ENCODE data around the gene BHLHA9. TPM values are rescaled to one million over a fixed set of nuclear protein-coding genes. Genes with fewer than 3 reads are reported as not detected.

The BHLHA9 gene
- total RNA-seq, 1 donor from 2014 or later = not detected

DNA sequence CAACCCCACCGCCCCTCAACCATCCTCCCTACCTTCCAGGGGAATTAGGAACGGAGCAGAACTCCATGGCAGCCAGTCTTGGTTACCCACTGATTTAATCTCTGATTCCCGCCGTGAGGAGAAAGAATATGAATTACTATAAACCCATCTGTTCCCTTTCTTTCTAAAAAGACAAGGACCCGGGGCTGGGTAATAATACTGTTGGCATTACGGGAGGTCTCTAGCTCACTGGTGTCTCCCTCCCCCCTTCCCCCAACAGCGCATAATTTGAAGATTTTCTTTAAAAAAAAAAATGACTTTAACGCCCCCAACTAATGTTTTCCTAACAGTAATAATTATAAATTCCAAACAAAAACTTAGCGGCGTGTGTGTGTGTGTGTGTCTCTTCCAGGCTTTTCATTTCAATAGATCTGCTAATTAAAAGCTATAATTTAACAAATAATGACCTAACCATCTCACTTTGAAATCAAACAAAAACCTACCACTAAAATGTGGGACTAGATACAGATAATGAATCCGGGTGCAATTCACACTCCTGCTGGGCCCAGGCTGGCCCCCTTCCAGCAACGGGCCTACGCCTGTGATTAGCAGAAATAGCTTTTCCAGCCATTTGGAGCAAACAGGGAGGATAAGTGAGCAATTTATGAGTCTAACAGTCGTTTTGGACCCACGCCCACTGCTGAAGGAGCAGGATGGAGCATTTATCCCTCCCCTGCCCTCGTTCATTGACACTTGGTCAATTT is 18.2 kb upstream of the BHLHA9 start:
- no peak for DNase-seq (ENCODE audit: low spot score)

DNA sequence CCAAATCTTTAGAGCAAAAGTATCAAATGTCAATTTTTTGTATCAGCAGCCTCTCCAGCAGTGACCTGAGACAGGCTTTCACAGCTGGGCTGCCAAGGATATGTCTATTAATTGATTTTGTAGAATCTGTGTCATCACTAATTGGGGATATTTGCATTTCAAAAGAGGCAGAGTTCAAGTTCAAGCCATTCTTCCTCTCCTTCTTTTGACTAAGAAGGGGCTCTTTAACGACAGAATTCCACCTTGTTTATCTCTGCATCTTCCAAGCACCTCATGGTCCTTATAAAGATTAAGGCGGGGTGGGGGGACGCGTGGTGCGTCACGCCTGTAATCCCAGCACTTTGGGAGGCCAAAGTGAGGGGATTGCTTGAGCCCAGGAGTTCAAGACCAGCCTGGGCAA is 15.2 kb upstream of the BHLHA9 start:
- DNase-seq (ENCODE audit: low spot score) = no peak

DNA sequence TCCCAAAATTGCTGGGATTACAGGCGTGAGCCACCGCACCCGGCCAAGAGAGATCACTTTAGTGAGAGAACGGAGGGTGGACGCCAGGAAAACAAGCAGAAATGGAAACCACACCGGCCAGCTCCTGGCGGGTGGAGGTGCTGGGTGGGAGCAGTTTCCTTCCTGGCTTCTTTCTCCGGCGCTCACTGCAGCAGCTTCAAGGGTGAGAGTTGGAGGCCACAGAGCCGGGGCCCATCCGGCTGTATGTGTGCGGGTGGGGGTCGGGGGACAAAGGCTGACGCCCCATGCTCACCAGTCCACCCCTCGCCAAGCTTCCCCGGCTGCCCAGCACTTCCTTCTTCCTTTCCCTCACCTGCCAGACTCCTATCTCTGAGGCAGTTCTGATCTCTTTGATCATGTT is 13.5 kb upstream of the BHLHA9 start:
- DNase-seq (ENCODE audit: low spot score) = no peak

DNA sequence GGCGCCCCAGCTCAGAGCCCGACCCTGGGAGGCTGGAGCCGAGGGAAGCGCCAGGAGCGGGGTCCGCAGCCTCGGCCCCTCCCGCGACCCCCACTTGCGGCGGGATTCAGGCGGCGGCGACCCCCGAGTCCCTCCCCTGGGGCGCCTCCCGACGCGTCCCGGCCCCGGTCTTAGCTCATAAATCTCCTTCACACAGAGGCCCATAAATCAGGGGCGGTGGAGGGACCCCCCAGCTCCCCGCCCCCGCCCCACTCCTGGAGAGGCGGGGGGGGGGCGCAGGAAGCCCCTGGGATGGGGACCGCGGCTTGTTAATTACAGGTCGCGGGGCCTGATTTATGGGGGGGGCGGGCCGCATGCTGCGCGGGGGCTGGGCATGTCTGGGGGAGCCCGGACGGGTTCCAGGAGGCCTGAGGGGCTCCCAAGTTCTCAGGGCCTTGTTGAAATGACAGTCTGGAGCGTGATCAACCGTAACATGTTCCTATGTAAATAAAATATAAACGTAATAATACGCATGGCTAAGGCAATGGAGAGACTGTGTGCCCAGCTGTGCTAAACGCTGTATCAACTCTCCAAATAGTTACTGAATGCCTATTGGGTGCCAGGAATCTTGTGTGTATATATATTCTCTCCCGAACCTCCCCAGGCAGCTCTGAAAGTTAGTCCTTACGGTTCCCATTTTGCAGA is 10.0 kb upstream of the BHLHA9 start:
- no peak for DNase-seq (ENCODE audit: low spot score)

DNA sequence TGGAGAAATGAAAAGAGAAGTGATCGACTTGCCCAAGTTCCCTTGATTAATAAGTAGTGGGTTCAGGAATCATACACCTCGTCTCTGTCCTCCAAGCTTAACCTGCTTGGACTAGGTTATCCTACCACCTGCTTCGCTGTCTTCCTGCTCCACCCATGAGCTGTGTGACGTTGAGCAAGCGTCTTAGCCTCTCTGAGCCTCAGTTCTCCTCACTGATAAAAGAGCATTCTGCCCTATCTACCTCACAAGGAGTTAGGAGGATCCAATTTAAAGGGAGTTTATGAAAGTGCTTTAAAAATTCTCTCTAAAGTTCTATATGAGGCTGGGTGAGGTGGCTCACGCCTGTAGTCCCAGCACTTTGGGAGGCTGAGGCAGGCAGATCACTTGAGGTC is 9.5 kb upstream of the BHLHA9 start:
- no peak for DNase-seq (ENCODE audit: low spot score)

DNA sequence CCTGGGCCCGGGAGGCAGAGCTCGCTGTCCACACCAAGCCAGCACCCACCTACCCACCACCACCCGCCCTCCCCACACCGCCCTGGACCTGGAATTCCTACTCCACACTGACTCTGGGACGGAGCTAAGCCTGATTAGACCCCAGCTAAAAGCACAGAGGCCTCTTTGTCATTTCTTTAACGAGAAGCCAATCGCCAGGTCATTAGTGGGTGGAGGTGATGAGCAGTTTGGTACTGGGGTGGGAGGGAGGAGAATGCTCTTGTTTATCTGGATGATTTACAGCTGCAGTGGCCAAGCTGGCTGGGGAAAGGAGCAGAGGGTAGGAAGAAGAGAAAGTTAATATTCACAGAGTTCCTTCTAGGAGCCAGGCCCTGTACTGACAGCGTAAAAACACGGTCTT is 6.0 kb upstream of the BHLHA9 start:
- DNase-seq (ENCODE audit: low spot score) = no peak

DNA sequence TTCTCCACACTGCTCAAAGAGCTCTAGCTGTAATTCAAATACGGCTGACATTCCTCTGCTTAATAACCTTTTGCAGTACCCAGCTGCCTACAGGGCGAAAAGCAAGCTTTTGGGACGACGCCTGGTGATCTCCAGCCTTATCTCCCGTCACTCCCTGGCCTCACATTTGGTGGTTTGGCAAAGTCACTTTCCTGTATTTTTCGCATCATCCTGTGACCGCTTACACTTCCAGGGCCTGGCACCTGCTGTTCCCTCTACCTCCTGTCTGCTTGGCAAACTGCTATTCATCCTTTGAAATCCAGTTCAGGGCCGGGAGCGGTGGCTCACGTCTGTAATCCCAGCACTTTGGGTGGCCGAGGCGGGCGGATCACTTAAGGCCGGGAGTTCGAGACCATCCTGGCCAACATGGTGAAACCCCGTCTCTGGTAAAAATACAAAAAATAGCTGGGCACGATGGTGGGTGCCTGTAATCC is 2.7 kb upstream of the BHLHA9 start:
- no peak for DNase-seq (ENCODE audit: low spot score)

DNA sequence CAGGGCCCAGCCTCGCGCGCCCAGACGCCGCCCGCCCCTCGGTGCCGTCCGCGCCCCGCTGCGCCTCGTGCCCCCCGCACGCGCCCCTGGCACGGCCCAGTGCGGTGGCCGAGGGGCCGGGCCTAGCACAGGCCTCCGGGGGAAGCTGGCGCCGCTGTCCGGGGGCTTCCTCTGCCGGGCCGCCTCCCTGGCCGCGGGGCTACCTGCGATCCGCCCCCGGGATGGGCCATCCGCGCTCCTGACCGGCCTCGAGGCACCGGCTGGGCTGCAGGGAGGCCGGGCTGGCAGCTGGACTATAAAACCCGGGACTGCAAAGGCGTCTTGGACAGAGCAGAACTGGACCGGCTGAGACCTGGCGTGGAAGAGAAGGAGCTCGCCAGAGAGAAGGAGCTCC is 783 bp downstream of the BHLHA9 start:
- no peak for DNase-seq (ENCODE audit: low spot score)

DNA sequence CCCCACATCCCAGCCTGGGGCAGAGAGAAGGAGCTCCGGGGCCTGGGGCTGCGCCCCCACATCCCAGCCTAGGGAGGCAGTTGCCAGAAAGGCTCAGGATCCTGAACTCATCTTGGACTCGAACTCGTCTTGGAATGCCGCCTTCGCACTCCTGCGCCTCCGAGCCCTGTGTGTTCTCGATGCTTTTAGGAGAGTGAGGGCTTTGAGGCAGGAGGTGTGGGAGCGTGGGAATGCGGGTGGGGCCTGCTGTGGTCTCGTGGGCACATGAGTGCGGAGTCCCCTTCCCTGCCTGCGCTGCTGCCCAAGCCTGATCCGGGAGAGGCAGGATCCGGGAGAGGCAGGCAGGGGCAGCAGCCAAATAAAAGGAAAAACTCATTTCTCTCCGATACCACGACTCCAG is 1.2 kb downstream of the BHLHA9 start:
- no peak for DNase-seq (ENCODE audit: low spot score)

DNA sequence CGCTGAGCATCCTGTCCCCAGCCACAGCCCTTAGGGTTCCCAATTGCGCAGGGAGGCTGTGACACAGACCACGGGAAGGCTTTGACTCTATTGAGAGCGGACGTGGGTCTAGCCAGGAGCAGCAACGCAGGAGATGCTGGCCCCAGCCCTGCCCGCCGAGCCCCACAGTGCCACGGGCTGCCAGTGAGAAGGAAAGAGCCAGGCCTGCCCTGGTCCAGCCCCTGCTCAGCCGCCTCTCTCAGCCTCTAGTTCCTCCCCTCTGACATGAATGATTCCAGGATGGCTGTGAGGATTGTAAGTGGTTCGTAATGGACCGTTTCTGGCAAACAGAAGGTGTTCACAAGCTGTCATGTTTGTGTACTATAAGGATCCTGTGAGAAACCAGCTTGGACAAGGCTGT is 2.5 kb downstream of the BHLHA9 start:
- DNase-seq (ENCODE audit: low spot score) = no peak

DNA sequence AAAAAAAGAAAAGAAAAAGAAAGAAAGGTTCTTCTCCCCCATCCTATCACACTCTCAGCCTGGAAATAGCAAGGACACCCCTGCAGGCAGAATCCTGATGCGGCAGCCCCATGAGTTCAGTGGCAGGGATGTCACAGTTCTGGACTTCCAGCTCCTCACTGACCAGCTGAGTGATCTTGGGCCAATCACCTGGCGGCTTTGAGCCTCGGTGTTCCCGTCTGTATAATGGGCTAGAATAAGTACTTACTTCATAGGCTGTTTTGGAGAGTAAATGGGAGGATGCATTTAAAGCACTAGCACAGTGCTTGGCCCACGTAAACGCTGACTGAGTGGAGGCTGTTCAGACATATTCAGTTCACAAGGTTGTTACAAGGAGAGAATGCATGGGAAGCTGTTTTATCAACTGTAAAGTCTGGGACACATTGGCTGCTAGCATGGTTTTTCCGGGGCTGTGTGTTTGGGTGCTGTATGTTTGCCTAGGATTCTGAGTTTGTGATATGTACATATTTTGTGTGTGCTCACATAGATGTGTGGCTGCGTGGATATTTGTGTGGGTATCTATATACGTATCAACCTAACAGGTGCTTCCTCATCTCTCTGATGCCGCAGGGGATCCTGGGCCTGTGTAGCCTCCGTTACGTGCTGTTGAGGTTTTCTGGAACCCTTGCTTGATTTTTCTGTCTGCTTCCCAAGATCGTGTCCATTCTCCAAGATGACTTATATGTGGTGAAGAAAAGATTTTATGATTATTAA is 3.4 kb downstream of the BHLHA9 start:
- no peak for DNase-seq (ENCODE audit: low spot score)

DNA sequence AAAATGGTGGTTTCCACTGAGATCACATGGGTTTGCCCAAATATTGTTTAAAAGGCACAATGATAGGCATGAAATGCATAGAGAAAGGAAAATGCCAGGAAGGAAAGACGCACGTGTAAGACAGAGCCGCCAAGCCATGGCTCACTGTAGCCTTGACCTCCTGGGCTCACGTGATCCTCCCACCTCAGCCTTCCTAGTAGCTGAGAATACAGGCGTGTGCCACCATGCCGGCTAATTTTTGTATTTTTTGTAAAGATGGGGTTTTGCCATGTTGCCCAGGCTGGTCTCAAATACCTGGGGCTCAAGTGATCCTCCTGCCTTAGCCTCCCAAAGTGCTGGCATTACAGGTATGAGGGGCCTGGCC is 4.0 kb downstream of the BHLHA9 start:
- no peak for DNase-seq (ENCODE audit: low spot score)

DNA sequence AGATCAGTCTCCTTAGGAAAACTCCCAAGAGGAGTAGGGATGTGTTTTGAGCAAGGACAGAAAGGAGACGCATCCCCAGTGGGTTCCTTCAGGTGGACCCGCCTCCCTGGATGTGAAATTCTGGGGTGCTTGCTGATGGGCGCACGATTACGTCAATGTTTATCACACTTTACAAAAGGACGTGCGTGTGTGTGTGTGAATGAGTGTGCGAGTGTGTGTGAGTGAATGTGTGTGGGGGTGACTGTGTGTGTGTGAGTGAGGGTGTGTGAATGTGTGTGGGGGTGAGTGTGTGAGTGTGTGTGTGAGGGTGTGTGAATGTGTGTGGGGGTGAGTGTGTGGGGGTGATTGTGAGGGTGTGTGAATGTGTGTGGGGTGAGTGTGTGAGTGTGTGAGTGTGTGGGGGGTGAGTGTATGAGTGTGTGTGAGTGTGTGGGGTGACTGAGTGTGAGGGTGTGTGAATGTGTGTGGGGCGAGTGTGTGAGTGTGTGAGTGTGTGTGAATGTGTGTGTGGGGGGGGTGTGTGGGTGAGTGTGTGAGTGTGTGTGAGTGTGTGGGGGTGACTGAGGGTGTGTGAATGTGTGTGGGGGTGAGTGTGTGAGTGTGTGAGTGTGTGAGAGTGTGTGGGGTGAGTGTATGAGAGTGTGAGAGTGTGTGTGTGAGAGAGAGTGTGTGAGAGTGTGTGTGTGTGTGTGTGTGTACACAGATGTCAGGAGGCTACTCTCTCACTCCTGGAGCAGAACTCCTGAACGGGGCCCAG is 5.1 kb downstream of the BHLHA9 start:
- no peak for DNase-seq (ENCODE audit: low spot score)

DNA sequence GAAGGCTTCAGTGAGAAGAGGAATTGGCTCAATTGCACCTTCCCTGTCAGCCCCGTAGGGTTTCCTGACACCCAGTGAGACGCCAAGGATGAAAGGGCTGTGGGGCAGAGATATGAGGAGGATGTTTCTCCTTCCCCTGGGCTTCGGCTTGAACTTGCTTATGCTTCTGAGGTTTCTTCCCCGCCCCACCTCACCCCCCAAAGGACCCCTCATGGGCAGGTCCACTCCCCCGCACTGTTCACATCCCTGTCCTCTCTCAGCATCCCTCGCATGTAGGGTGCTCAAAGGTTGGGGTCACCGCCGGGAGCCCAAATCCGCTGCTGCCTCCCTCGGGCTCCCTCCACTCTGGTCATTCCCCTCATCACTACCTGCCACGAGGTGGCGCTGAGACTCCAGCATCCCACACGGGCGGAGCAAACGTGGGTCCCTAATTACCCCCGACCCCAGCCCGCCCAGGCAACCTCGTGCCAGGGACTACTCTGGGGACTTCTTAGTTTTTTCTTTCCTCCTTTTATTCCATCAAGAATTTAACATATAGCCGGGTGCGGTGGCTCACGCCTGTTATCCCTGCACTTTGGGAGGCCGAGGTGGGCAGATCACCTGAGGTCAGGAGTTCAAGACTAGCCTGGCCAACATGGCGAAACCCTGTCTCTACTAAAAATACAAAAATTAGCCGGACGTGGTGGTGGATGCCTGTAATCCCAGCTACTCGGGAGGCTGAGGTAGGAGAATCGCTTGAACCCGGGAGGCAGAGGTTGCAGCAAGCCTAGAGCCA is 5.9 kb downstream of the BHLHA9 start:
- no peak for DNase-seq (ENCODE audit: low spot score)

DNA sequence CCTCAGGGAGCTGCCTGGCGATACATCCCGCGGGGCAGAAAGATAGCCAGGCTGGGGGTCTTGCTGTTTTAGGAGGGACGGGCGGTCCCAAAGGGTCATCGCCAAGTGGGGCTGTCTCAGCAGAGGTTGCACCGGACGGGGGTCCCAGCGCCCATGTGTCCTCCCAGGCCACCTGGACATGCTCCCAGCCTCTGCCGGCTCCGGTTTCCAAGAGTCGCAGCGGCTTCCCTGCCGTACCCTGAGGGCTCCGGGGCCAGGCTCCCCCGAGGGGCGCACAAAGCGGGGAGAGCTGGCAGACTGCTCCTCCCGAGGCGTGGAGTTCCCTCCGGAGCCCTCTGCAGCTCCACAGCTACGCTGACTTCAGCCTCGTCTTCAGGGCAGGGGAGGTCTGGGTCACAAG is 10.4 kb downstream of the BHLHA9 start:
- no peak for DNase-seq (ENCODE audit: low spot score)

DNA sequence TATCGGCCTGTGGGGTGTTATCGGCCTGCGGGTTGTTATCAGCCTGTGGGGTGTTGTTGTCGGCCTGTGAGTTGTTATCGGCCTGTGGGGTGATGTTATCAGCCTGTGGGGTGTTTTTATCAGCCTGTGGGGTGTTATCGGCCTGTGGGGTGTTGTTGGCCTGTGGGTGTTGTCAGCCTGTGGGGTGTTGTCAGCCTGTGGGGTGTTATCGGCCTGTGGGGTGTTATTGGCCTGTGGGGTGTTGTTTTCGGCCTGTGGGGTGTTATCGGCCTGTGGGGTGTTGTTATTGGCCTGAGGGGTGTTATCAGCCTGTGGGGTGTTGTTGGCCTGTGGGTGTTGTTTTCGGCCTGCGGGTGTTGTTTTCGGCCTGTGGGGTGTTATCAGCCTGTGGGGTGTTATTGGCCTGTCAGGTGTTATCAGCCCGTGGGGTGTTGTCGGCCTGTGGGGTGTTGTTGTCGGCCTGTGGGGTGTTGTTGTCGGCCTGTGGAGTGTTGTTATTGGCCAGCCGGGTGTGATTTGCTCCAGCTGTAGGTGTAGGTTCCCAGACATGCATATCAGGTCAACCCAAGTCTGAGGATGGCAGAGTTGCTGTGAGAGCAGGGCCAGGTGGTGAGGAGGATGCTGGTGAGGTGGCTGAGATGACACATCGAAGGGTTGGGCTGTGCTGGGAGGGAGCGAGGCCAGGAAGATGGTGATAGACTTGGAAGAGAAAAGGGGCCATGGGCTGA is 16.3 kb downstream of the BHLHA9 start:
- DNase-seq (ENCODE audit: low spot score) = no peak

DNA sequence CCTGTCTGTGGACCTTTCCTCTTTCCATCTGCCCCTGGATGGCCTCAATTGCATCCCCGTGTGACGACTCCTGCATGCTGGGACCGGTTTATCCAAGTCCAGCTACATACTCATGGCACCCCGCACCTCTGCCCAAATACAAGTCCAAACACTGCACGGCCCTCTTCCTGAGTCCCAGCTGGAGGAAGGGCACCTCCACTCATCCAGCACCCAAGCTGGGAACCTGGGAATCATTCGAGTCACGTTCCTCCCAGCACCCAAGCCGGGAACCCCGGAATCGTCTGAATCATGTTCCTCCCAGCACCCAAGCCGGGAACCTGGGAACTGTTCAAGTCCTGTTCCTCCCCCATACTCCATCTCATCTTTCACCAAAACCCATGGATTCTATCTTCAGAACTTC is 19.5 kb downstream of the BHLHA9 start:
- no peak for DNase-seq (ENCODE audit: low spot score)

DNA sequence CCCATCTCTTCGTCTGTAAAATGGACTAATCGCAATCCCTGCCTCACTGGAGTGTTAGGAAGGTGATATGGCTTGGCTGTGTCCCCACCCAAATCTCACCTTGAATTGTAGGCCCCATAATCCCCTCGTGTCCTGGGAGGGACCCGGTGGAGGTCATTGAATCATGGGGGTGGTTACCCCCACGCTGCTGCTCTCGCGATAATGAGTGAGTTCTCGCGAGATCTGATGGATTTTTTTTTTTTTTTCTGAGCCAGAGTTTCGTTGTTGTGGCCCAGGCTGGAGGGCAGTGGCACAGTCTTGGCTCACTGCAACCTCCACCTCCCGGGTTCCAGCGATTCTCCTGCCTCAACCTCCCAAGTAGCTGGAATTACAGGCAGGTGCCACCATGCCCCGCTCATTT is 20.4 kb downstream of the BHLHA9 start:
- no peak for DNase-seq (ENCODE audit: low spot score)

DNA sequence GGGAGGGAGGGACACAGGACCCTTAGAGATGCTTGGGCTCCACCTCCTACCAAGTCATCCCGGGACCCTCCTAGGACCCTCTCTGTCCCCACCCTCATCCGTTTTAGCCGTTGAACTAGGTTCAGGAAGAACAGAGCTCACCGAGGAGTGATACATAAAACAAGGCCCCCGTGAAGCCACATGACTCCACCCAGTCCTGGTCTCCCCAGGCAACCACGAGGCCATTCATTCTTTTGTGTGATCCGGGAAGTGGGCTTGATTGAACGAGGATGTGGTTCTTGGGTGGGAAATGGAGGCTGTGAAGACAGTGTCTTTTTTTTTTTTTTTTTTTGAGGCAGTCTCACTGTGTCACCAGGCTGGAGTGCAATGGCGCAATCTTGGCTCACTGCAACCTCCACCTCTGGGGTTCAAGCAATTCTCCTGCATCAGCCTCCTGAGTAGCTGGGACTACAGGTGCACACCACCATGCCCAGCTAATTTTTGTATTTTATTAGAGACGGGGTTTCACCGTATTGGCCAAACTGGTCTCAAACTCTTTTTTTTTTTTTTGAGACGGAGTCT is 24.0 kb downstream of the BHLHA9 start:
- DNase-seq (ENCODE audit: low spot score) = no peak

DNA sequence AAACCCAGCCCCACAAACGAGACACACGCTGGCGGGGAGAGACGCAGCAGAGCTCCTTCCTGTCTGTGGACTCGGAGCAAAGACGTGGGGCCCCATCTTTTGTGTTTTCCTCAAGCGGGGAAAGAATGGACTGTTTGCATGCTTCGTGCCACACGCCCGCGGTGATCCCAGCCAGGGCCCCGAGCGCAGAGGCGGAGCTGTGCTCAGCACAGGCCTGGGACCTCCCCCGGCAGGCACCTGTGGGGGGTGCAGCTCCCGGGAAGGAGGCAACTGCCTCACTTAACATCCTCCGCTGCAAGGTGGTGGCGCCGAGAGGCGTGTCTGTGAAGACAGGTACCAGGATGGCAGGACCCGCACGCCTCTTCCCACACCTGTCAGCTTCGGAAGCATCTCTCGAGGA is 28.4 kb downstream of the BHLHA9 start:
- DNase-seq (ENCODE audit: low spot score) = no peak

Measured in mesenteric fat pad (tissue), 1 donor.